DMS 273 (cell line): ENCODE measurements around the gene MEP1A.
"Not testable (repeated sequence)": the region's sequence is repeated elsewhere in the genome, so short reads cannot be mapped to it uniquely, and the experiment has no call there.

Experiments used
- DNase-seq: peaks from one replicate; lab custom pipeline; 2025; ENCODE audit not compliant: unreplicated experiment; lab: John Stamatoyannopoulos, UW

MEP1A gene, protein sequence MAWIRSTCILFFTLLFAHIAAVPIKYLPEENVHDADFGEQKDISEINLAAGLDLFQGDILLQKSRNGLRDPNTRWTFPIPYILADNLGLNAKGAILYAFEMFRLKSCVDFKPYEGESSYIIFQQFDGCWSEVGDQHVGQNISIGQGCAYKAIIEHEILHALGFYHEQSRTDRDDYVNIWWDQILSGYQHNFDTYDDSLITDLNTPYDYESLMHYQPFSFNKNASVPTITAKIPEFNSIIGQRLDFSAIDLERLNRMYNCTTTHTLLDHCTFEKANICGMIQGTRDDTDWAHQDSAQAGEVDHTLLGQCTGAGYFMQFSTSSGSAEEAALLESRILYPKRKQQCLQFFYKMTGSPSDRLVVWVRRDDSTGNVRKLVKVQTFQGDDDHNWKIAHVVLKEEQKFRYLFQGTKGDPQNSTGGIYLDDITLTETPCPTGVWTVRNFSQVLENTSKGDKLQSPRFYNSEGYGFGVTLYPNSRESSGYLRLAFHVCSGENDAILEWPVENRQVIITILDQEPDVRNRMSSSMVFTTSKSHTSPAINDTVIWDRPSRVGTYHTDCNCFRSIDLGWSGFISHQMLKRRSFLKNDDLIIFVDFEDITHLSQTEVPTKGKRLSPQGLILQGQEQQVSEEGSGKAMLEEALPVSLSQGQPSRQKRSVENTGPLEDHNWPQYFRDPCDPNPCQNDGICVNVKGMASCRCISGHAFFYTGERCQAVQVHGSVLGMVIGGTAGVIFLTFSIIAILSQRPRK

DNA sequence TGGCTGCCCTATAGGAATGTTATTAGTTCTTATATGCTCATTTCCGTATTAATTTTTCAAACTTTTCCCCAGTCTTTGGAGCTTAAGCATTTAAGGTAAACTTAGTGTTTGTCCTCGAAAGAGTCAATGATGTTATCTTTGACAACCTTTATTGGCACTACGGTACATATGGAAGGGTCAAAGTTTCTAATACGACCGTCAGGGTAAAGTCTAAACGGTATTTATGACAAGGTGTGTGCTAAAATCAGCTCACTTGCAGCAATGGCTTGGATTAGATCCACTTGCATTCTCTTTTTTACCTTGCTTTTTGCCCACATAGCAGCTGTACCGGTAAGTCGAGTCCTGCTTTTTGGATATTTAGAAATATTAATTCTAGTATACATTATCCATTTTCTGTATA is at the start of gene MEP1A:
MEP1A (plus strand) TSS at position 252 of the 400 bp plus-strand sequence; CDS start at position 262, 10 bp downstream.
- no peak for DNase-seq

DNA sequence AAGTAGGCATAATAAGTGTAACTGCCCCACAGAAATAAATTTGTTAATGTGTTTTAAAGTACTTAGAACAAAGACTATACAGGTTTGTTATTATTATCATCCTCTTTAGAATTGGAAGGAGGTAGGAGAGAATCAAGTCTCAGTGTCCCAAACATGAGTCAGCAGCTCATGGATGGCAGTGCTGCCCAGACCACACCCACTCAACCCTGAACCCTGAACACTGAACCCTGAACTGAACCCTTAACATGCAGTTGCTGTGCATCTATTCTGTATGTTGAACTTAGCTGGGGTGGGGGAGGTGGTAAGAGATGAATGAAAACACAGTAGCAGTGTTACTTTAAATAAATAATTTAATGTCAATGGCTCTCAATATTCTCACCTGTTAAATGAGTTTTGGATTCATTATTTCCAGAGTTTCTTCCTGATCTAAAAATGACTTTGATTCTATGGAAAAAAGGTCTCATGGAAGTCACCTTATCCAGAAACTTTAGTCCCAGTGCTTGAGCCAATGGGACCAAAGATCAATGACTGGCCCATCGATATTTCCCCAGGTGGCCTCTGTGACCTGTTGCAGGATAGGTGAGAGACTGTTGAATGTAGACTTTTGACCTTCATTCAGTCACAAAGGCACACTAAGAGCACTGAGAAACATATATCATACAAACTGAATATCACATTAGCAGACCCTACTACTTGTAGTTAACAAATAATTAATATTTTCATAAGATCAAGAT is 49.6 kb upstream of the MEP1A start:
- no peak for DNase-seq

DNA sequence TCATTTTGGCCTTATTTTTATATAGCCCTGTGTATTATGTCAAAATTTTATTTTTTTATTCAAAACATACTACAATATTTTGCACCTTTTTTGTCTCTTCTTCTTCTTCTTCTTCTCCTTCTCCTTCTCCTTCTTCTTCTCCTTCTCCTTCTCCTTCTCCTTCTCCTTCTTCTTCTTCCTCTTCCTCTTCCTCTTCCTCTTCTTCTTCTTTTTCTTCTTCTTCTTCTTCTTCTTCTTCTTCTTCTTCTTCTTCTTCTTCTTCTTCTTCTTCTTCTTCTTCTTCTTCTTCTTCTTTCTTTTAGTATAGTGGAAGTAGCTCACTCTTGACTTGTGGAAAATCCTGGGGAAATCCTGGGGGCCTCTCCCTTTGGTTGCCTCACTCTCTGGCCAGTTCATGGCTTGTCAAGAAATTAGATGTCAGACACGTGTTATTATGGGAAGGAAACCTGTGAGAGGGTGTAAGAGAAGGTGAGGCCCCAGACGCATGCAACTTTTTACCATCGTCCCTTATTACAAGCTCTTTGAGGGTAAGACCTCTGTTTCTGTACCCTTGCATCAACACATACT is 48.9 kb upstream of the MEP1A start:
- DNase-seq = not testable (repeated sequence)

DNA sequence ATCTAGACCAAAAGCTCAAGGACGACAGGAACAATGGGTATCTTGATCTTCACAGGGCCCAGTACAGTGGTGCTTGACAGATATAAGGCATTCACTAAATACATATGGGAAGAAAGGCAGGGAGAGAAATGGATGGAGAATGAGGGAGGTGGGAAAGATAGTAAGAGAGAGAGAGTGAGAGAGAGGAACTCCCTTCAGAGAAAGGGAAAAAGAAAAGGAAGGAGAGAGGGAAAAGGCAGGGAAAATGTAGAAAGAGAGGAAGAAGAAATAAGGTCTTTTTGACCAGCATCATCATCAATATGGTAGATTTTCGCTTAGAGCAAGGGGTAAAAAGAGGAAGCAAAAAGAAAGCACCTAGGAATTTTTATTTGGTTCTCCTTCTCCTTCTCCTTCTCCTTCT is 47.2 kb upstream of the MEP1A start:
- no peak for DNase-seq

GRCh38 chr6:46746696-46747095 is 46.5 kb upstream of the MEP1A start, which contains the start of gene ANKRD66:
Gene ANKRD66, plus strand, starts transcription at chr6:46746933. Its CDS starts 5,016 bp downstream, at chr6:46751949.
- DNase-seq = peak; percentile 13

- DNase-seq = no peak
Measured at GRCh38 chr6:46748940-46749503, 44.2 kb upstream of the MEP1A start.

- DNase-seq = no peak
Measured at GRCh38 chr6:46749731-46750130, 43.5 kb upstream of the MEP1A start.

GRCh38 chr6:46751658-46752057 is 41.5 kb upstream of the MEP1A start:
- DNase-seq = no peak

GRCh38 chr6:46755865-46756264 is 37.3 kb upstream of the MEP1A start:
- no peak for DNase-seq

DNA sequence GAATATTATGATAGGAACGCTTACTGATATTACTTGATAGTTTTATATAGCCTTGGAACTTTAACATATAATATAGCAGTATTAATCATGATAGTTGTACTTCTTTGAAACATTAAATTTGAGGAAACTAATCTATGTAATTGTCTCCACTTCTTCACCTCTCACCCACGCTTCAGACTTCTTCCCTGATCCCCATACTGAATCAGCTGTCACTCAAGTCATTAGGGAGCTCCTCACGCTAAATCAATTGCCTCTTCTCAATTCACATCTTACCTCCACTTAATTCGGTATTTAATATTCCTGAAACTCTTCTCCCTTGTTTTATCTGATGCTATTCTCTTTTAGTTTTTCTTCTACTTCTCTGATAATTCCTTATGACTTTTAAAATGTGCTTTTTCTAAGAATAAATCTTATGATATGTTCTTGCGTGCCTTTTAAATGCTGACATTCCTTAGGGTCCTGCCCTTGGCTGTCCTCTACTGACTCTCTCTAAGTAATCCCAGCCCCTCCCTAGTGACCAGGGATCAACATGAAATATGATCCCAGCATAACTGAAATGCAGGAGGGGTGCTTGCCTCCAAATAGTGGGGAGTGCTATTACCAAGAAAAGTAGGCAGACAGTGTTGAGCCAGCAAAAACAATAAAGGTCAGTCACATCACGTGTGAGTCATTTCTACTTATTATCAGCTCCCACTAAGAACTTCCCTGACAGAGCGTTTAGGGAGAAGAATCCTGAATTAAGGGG is 36.5 kb upstream of the MEP1A start:
- no peak for DNase-seq

GRCh38 chr6:46757214-46757596 is 36.0 kb upstream of the MEP1A start:
- DNase-seq = no peak

DNA sequence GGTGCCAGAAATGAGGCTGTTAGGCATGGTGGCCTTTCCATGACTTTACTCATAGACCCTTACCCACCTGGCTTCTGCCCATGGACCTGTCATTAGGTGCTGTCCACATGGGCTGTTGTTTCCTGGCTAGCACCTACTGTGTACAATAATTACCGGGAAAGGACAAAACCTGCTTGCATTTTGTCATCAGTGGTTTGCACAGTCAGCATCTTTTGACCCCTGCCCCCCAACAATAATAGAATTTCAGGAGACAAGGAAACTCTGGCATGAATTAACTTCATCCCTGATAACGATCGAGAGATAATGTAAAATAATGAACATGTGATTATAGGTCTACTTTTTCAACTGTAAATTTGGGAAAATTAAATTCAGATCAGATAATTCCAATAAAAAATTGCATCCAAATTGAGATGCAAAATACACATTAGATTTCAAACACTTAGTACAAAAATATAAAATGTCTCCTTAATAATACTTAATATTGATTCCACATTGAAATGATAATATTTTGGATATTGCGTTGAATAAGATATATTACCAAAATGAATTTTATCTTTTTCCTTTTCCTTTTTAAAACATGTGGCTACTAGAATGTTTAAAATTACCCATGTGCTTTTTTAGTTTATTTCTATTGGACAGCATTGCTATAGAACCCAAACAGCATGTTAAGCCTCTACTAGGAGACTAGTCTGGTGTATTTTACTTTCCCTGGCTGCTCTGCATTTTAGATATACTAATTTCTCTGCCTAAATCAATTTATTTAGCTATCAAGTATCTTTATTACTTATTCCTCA is 34.0 kb upstream of the MEP1A start:
- DNase-seq = no peak

DNA sequence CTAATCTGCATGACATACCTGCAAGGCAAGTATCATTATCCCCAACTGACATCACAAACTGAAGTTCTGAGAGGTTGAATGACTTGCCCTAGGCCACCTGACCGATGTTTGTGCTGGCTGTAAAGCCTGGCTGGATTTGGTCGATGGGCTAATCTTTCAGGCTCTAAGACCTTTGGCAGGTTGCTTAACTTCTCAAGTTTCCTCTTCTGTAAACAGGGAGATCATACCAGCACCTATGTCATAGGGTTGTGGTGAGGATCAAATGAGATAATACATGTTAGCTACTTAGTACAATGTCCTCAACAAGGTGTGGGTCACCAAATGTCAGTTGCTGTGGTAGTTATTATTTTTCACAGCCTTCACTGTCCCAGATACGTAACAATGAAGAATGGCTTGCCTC is 32.3 kb upstream of the MEP1A start:
- DNase-seq = no peak

DNA sequence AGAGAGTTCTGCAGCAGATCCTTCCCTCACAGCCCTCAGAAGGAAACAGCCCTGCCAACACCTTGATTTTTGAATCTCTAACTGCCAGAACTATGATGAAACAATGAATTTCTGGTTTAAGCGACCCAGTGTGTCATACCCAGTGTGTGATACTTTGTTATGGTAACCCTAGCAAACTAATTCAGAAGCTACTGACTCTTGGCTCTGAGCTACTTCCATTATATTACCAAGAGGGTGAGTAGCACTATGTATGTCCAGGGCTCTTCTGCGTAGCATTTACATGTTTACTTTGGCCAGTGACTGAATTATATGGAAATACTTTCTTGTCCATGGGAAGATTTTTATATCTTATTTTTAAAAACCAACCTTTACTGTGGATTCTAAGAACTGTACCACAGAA is 29.7 kb upstream of the MEP1A start:
- DNase-seq = no peak

- DNase-seq = not testable (repeated sequence)
Measured at GRCh38 chr6:46764280-46764679, 28.9 kb upstream of the MEP1A start.

GRCh38 chr6:46764961-46765360 is 28.2 kb upstream of the MEP1A start:
- no peak for DNase-seq

GRCh38 chr6:46772016-46772415 is 21.2 kb upstream of the MEP1A start:
- no peak for DNase-seq

- no peak for DNase-seq
Measured at GRCh38 chr6:46772762-46773161, 20.4 kb upstream of the MEP1A start.

- no peak for DNase-seq
Measured at GRCh38 chr6:46773201-46773855, 19.9 kb upstream of the MEP1A start.
